IPS-11a (cell line): ENCODE measurements around the gene ENO2.

Experiments
- H3K4me3 ChIP-seq: one replicate; pipeline ENCODE4 v1.5.1; 2013; ENCODE audit warnings: low read depth, low read length, control low read depth

The ENO2 gene

DNA sequence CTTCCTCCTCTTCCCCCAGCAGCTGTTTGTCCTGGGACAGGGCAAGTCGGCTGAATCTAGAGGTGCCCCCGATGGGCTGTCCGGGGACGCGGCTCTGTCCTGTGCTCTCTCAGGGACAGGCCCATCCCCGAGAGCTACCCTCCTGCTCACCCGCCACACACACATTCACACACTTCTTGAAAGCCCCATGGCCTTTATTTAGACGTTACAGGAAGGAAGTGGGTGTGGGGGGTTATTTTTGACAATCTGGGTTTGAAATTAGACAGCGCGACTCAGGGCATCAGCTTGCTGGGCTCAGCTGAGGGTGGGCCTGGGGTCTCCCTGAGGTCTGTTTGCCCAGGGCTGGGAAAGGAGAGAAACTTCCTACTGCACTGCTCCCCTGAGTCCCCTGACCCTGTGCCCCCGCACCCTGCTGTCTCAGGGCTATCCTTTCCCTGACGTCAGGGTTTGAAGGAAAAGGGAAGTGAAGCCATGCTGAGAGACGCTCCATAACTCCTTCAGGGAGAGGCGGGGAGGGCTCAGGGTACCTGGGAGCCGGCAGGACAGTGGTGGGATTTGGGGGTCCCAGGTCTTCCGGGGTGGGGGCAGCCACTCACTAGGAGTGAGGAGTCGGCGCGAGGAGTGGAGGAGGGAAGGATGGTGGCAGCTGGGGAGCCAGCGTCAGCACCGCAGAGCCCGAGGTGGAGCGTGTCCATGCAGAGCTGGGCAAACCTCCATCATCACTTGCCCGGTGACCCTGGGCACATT, 44.9 kb downstream of the ENO2 start:
- H3K4me3 ChIP-seq: no peak overlapping the region

DNA sequence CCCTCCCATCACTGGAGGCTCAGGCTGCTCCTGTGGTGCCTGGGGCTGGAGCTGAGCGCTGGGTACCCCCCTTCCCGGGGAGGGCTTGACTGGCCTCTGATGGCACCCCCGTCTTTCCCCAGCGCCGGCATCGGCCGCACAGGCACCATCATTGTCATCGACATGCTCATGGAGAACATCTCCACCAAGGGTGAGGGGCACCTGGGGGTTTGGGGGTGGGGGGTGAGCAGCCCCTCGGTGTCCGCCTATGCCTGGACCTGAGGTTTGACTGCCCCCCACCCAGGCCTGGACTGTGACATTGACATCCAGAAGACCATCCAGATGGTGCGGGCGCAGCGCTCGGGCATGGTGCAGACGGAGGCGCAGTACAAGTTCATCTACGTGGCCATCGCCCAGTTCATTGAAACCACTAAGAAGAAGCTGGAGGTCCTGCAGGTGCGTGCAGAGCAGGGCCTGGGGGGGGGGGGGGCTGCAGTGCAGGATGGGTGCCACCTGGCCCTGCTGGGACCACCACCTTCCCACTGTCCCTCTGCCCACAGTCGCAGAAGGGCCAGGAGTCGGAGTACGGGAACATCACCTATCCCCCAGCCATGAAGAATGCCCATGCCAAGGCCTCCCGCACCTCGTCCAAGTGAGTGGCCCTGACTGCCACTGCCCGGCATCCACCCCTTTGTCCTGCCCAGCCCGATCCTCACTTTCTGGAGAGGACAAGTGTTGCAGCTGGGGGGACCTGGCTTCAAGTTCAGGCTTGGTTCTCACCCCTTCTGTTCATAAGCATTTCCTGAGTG, 45.6 kb downstream of the ENO2 start:
- H3K4me3 ChIP-seq: no peak overlapping the region

DNA sequence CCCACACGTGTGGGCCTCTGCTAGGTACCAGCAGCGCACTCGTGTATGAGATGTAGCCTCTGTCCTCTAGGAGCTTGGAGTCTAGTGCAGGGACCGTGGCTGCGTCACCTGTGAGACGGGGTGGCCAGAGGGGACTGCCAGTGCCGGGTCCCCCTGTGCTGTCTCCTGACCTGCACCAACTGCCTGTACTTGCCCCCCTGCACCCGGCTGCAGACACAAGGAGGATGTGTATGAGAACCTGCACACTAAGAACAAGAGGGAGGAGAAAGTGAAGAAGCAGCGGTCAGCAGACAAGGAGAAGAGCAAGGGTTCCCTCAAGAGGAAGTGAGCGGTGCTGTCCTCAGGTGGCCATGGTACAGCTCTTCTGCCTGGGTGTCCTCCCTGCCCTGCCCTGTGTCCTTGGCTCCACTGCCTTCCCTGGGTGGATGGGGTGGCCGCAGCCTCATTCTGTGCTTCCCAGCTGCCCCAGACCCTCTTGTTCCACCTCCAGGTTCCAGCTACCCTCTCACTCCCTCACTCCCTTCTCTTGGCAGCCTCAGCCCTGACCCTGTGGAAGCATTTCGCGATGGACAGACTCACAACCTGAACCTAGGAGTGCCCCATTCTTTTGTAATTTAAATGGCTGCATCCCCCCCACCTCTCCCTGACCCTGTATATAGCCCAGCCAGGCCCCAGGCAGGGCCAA, 46.4 kb downstream of the ENO2 start:
- no peak overlapping the region for H3K4me3 ChIP-seq

DNA sequence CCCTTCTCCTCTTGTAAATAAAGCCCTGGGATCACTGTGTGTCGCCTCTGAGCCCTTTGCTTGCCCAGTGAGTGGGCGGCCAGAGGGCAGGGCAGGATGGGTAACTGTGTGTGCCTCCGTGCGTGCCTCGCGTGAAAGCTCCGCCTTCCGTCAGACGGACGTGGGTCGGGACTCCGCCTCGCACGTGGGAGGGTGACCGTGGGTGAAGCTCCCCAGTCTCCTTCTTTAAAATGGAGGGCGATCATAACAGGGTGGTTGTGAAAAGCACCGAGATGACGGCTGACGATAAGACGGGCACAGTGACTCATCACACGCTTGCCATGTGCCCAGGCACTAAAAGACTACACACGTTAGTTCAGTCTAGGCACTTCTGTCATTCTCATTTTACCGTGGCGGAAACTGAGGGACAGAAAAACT, 46.9 kb downstream of the ENO2 start:
- H3K4me3 ChIP-seq: peak overlapping the region; percentile 89

- peak overlapping the region; percentile 89 for H3K4me3 ChIP-seq
Observed at GRCh38 chr12:6961695-6962284, 47.4 kb downstream of the ENO2 start.

- H3K4me3 ChIP-seq: peak overlapping the region; percentile 89
Observed at GRCh38 chr12:6962285-6963015, 48.1 kb downstream of the ENO2 start.

- peak overlapping the region; percentile 89 for H3K4me3 ChIP-seq
Observed at GRCh38 chr12:6963016-6963731, 48.8 kb downstream of the ENO2 start.

- H3K4me3 ChIP-seq: peak overlapping the region; percentile 89
Observed at GRCh38 chr12:6963791-6964413, 49.5 kb downstream of the ENO2 start.

GRCh38 chr12:6964605-6965025, 50.2 kb downstream of the ENO2 start:
- no peak overlapping the region for H3K4me3 ChIP-seq

GRCh38 chr12:6965026-6965661, 50.8 kb downstream of the ENO2 start:
- H3K4me3 ChIP-seq: no peak overlapping the region

- H3K4me3 ChIP-seq: no peak overlapping the region
Observed at GRCh38 chr12:6965714-6966113, 51.3 kb downstream of the ENO2 start.

- H3K4me3 ChIP-seq: no peak overlapping the region
Observed at GRCh38 chr12:6966351-6966750, 52.0 kb downstream of the ENO2 start.

- H3K4me3 ChIP-seq: no peak overlapping the region
Observed at GRCh38 chr12:6967651-6968100, 53.3 kb downstream of the ENO2 start.

GRCh38 chr12:6968426-6968825, 54.0 kb downstream of the ENO2 start:
- H3K4me3 ChIP-seq: no peak overlapping the region

GRCh38 chr12:6970096-6970527, 55.7 kb downstream of the ENO2 start:
- H3K4me3 ChIP-seq: peak overlapping the region; percentile 99
